ENCODE data around the gene ZNF827. TPM values are rescaled to one million over a fixed set of nuclear protein-coding genes. Genes with fewer than 3 reads are reported as not detected.

ZNF827 gene, protein sequence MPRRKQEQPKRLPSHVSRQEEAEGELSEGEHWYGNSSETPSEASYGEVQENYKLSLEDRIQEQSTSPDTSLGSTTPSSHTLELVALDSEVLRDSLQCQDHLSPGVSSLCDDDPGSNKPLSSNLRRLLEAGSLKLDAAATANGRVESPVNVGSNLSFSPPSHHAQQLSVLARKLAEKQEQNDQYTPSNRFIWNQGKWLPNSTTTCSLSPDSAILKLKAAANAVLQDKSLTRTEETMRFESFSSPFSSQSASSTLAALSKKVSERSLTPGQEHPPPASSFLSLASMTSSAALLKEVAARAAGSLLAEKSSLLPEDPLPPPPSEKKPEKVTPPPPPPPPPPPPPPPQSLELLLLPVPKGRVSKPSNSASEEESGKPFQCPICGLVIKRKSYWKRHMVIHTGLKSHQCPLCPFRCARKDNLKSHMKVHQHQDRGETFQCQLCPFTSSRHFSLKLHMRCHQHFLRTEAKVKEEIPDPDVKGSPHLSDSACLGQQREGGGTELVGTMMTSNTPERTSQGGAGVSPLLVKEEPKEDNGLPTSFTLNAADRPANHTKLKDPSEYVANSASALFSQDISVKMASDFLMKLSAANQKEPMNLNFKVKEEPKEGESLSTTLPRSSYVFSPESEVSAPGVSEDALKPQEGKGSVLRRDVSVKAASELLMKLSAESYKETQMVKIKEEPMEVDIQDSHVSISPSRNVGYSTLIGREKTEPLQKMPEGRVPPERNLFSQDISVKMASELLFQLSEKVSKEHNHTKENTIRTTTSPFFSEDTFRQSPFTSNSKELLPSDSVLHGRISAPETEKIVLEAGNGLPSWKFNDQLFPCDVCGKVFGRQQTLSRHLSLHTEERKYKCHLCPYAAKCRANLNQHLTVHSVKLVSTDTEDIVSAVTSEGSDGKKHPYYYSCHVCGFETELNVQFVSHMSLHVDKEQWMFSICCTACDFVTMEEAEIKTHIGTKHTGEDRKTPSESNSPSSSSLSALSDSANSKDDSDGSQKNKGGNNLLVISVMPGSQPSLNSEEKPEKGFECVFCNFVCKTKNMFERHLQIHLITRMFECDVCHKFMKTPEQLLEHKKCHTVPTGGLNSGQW
- total RNA-seq (2021; ENCODE audit: unreplicated experiment) (19.1 TPM), Bru-seq, nascent RNA (percentile 88 among the genes with signal in this experiment), BruChase-seq, experiment 1, labeled RNA remaining after a 6-hour chase (percentile 73 among the genes with signal in this experiment), BruChase-seq, experiment 2, labeled RNA remaining after a 2-hour chase (percentile 75 among the genes with signal in this experiment)
- polyA plus RNA-seq (2012) = 12.0 and 20.0 TPM in 2 replicates
- long read RNA-seq, partial matches to known transcripts = 1 of 9 reads
- long read RNA-seq, other reads (novel, unspliced or antisense) = 8 of 9 reads

DNA sequence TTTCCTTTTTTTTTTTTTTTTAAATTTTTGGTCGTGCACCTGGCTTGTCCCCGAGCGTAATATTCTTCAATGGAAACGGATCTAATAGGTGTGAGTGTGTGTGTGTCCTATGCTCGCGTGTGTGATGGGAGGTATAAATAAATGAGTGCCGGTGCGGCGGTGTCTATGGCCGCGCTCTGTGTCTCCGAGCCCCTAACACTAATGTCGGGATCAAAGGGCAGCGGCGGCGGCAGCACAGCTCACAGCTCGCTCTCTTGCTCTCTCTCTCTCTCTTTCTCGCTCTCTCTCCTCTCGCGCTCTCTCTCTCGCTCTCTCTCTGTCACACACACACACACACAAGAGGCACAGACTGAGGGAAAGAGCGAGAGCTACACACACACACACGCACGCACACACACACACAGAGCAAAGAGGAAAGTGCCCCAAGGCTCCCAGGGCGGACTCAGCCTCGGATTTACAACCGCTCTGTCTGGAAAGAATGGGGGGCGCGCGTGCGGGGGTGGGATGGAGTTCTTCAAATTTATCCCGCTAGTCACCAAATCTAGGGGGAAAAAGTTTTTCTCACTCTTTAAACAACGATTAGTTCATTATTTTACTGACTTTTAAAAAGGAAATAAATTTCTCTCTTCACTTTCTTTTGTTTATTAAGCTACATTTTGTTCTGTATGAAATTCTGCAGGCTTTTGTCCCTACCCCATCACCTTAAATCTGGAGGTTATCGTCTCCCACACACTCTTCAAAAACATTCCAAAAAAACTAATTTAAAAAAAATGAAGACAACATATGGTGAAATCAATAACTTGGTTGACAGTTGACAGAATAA lies at the start of gene ZNF827:
Gene ZNF827, minus strand, starts transcription at position 206 of the 823 bp plus-strand sequence. CDS start 416 bp downstream, outside the sequence.
- Histone ChIP-seq H3K4me3 (replicated peaks in 1 of 2; ENCODE audit: low read depth in 1 of 2, low read length in 2 of 2) (peak within 1 kb of the TSS; percentile 75 to 87), H4K20me1 (ENCODE audit: insufficient read depth) (no peaks in the 10 kb centered on the region), H3K79me2 (ENCODE audit: insufficient read depth, low read length) (peaks cover 35% of the 10 kb centered on the region), H3K4me2 (ENCODE audit: low read length) (peak within 1 kb of the TSS; percentile 84), H3K4me1 (ENCODE audit: control insufficient read depth in 1 of 2, insufficient read depth in 2 of 2, low read length in 2 of 2) (peaks cover 21 to 46% of the 10 kb centered on the region in 2 experiments), H3K9me2 (ENCODE audit: insufficient read depth) (no peaks in the 10 kb centered on the region), H3K36me3 (ENCODE audit: control insufficient read depth in 1 of 2, insufficient read depth in 2 of 2, low read length in 2 of 2) (no peaks in the 10 kb centered on the region), H3K27ac (ENCODE audit: low read depth, low read length) (peak within 1 kb of the TSS; percentile 92), H3K27me3 (ENCODE audit: insufficient read depth, low read length) (no peaks in the 10 kb centered on the region), H3K9ac (ENCODE audit: low read length) (peak within 1 kb of the TSS; percentile 79), H3K9me3 (ENCODE audit: control insufficient read depth in 1 of 2, insufficient read depth in 1 of 2, low read depth in 1 of 2, low read length in 2 of 2) (no peaks in the 10 kb centered on the region), H2AFZ (ENCODE audit: low read depth, low read length, poor library complexity, severe bottlenecking) (peak within 1 kb of the TSS; percentile 38)
- POLR2A ChIA-PET = interaction anchor here (1.4 kb wide), 1 partner anchor 130 kb away, joined by 4 read pairs; no protein-coding TSS in a partner anchor
- BruUV-seq (replicated peaks) = TSS peak; percentile 85
- ATAC-seq = peak; percentile 41
- RAD21 ChIA-PET (ENCODE audit: low non-redundant PET in 1 of 2, low total read pairs in 2 of 2, uncharacterized antibody in 2 of 2, unreplicated experiment in 2 of 2) = no interaction called here
- intact Hi-C loops (cut with micrococcal nuclease) = loop anchor here (2.0 to 5.0 kb wide), 3 partner anchors 127 to 322 kb away; partner anchors contain the start of gene MMAA
- CTCF ChIA-PET = interaction anchor here (0.6 to 0.7 kb wide), 2 partner anchors 129 to 296 kb away, joined by 3 to 4 read pairs; no protein-coding TSS in a partner anchor
- peak; percentile 64 for DNase-seq (ENCODE audit: low read depth, low spot score)
- TF ChIP-seq, protein P1, sequence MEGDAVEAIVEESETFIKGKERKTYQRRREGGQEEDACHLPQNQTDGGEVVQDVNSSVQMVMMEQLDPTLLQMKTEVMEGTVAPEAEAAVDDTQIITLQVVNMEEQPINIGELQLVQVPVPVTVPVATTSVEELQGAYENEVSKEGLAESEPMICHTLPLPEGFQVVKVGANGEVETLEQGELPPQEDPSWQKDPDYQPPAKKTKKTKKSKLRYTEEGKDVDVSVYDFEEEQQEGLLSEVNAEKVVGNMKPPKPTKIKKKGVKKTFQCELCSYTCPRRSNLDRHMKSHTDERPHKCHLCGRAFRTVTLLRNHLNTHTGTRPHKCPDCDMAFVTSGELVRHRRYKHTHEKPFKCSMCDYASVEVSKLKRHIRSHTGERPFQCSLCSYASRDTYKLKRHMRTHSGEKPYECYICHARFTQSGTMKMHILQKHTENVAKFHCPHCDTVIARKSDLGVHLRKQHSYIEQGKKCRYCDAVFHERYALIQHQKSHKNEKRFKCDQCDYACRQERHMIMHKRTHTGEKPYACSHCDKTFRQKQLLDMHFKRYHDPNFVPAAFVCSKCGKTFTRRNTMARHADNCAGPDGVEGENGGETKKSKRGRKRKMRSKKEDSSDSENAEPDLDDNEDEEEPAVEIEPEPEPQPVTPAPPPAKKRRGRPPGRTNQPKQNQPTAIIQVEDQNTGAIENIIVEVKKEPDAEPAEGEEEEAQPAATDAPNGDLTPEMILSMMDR (IDR thresholded peaks at IDR 0.05 in 2 of 3, conservative IDR thresholded peaks at IDR 0.05 in 1 of 3; ENCODE audit: borderline replicate concordance in 1 of 3, insufficient read depth in 1 of 3, low read depth in 2 of 3, low read length in 2 of 3) = no peak
- TF ChIP-seq SP1 (IDR thresholded peaks at IDR 0.05; ENCODE audit: low read depth) (peak; percentile 53), ZNF274 (IDR thresholded peaks at IDR 0.05; ENCODE audit: low read depth, low read length) (no peak), ELF1 (IDR thresholded peaks at IDR 0.05; ENCODE audit: borderline replicate concordance, low read depth) (no peak), FOSL1 (IDR thresholded peaks at IDR 0.05; ENCODE audit: low read depth) (no peak), POLR2A (IDR thresholded peaks at IDR 0.05; ENCODE audit: borderline replicate concordance, extremely low read depth, insufficient read depth, insufficient read length) (no peak), SIN3A (IDR thresholded peaks at IDR 0.05; ENCODE audit: low read depth) (peak; percentile 89), TCF7L2 (IDR thresholded peaks at IDR 0.05; ENCODE audit: borderline replicate concordance, extremely low read depth, insufficient read depth, insufficient read length) (peak; percentile 99), YY1 (IDR thresholded peaks at IDR 0.05; ENCODE audit: extremely low read depth, insufficient replicate concordance, low read depth, low read length) (peak; percentile 28), EGR1 (IDR thresholded peaks at IDR 0.05; ENCODE audit: low read depth) (peak; percentile 74; the same call in 1 of the 2 replicates), RAD21 (IDR thresholded peaks at IDR 0.05; ENCODE audit: low read depth) (0 out of 2 replicates have a peak, but pooled peaks have one; percentile 8), JUND (IDR thresholded peaks at IDR 0.05) (peak; percentile 46)
- TF ChIP-seq, protein P2, sequence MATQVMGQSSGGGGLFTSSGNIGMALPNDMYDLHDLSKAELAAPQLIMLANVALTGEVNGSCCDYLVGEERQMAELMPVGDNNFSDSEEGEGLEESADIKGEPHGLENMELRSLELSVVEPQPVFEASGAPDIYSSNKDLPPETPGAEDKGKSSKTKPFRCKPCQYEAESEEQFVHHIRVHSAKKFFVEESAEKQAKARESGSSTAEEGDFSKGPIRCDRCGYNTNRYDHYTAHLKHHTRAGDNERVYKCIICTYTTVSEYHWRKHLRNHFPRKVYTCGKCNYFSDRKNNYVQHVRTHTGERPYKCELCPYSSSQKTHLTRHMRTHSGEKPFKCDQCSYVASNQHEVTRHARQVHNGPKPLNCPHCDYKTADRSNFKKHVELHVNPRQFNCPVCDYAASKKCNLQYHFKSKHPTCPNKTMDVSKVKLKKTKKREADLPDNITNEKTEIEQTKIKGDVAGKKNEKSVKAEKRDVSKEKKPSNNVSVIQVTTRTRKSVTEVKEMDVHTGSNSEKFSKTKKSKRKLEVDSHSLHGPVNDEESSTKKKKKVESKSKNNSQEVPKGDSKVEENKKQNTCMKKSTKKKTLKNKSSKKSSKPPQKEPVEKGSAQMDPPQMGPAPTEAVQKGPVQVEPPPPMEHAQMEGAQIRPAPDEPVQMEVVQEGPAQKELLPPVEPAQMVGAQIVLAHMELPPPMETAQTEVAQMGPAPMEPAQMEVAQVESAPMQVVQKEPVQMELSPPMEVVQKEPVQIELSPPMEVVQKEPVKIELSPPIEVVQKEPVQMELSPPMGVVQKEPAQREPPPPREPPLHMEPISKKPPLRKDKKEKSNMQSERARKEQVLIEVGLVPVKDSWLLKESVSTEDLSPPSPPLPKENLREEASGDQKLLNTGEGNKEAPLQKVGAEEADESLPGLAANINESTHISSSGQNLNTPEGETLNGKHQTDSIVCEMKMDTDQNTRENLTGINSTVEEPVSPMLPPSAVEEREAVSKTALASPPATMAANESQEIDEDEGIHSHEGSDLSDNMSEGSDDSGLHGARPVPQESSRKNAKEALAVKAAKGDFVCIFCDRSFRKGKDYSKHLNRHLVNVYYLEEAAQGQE (IDR thresholded peaks at IDR 0.05; ENCODE audit: low read depth) = no peak
- TF ChIP-seq, protein P3, sequence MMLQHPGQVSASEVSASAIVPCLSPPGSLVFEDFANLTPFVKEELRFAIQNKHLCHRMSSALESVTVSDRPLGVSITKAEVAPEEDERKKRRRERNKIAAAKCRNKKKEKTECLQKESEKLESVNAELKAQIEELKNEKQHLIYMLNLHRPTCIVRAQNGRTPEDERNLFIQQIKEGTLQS (IDR thresholded peaks at IDR 0.05) = no peak

All from HCT116 (cell line).